NT2/D1 (cell line): Measurements from ENCODE around the gene PLCB1.

Experiments
- DNase-seq: peaks from one replicate; pipeline ENCODE4 v3.0.0-alpha.2; 2011; ENCODE audit warnings: low read depth, low spot score
- H3K27me3 ChIP-seq: 2 replicates; pipeline ENCODE4 v1.6.0; 2011; ENCODE audit warnings: mild to moderate bottlenecking; ENCODE audit not compliant: insufficient read length, insufficient read depth
- H3K36me3 ChIP-seq: 2 replicates; pipeline ENCODE4 v1.6.1; 2011; ENCODE audit warnings: mild to moderate bottlenecking, low read length, mixed read lengths; ENCODE audit not compliant: insufficient read depth, insufficient read length
- H3K4me1 ChIP-seq: 2 replicates; pipeline ENCODE4 v1.5.1; 2011; ENCODE audit not compliant: insufficient read depth, insufficient read length
- H3K4me3 ChIP-seq: 2 replicates; pipeline ENCODE4 v1.5.1; 2011; ENCODE audit warnings: low read depth; ENCODE audit not compliant: insufficient read length
- H3K9ac ChIP-seq: 2 replicates; pipeline ENCODE4 v1.6.0; 2011; ENCODE audit warnings: low read depth; ENCODE audit not compliant: insufficient read length
- H3K9me3 ChIP-seq: 2 replicates; pipeline ENCODE4 v1.5.1; 2011; ENCODE audit warnings: mild to moderate bottlenecking, low read length; ENCODE audit not compliant: insufficient read depth
- SUZ12 ChIP-seq: IDR thresholded peaks from 2 replicates; pipeline ENCODE4 v1.6.1; 2011; ENCODE audit not compliant: insufficient read length, insufficient read depth; ENCODE audit errors: extremely low read depth
- YY1 ChIP-seq: IDR thresholded peaks from 2 replicates; pipeline ENCODE4 v1.6.1; 2011; ENCODE audit not compliant: insufficient read length, insufficient read depth
- ZNF274 ChIP-seq: IDR thresholded peaks from 2 replicates; pipeline ENCODE4 v1.6.1; 2011; ENCODE audit warnings: mild to moderate bottlenecking, low read depth, low read length

Gene PLCB1

DNA sequence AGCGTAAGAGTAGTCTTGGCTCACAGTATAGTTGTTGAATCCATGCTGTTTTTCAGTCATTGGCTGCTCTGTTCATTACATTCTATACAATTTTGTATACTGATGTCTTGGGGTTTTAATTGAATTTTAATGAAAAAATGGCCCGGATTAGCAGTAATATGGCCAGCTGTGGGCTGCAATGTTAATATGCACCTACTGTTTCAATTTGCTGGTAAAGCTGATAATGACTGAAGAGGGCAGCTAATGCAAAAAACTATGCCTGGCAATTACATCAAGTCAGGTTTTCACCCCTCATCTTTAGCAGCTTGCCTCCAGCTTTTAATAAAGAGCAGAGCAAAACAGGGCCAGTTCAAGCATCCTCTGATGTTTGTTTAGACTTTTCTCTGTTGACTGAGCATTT lies 394.5 kb downstream of the PLCB1 start:
- Histone ChIP-seq H3K4me3 (no peak overlapping the region), H3K9me3 (no peaks in the 10 kb centered on the region), H3K9ac (no peak overlapping the region), H3K36me3 (no peaks in the 10 kb centered on the region), H3K27me3 (no peaks in the 10 kb centered on the region), H3K4me1 (no peaks in the 10 kb centered on the region)
- no peak for TF ChIP-seq SUZ12
- no peak for TF ChIP-seq ZNF274
- no peak for TF ChIP-seq YY1
- DNase-seq = no peak

DNA sequence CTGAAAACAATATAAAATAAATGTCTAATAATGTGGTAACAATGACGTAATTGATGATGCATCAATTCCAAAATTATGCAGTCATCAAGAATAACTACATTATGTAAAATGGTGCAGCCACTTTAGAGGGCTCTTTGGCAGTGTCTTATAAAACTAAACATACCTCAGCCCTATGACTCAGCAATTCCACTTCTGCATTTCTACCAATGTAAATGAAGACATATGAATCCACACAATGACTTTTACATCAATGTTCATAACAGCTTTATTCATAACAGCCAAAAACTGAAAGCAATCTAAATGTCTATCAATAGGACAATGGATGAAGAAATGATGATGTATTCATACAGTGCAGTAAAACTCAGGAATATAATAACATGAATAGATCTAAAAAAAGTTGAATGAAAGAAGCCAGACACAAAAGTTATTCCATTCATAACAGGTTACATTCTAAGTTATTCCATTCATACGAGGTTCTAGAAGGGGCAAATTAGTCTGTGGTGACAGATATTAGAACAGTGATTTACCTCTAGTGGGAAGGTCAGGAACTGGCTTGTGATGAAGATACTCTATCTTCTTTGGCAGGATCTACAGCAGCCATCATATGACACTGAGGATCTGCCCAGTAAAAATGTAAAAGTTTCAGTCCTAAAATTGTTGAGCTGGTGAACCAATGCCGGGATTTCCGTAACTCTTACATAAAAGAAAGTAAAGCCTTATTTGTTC lies 396.1 kb downstream of the PLCB1 start:
- no peak for TF ChIP-seq SUZ12
- no peak for TF ChIP-seq ZNF274
- TF ChIP-seq YY1 = no peak
- DNase-seq = no peak
- H3K4me1 ChIP-seq = no peaks in the 10 kb centered on the region
- H3K9me3 ChIP-seq = no peaks in the 10 kb centered on the region
- no peak overlapping the region for H3K9ac ChIP-seq
- H3K36me3 ChIP-seq = no peaks in the 10 kb centered on the region
- no peak overlapping the region for H3K4me3 ChIP-seq
- no peaks in the 10 kb centered on the region for H3K27me3 ChIP-seq

DNA sequence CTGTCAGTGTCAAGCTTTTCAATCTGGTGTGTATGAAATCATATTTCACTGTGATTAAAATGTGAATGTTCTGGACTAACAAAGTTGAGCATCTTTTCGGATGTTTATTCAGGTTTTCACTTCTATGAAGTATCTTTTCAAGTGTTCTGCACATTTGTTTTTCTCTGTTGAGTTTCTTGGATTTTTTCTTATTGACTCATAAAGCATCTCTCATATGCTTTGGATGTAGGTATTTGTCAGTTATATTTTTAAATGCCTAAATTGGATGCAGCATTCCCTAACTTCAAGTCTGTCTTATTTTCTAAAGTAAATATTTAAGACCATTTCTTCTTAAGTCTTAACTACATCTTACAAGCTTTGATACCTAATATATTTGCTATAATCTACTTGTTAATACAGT lies 398.0 kb downstream of the PLCB1 start:
- no peaks in the 10 kb centered on the region for H3K27me3 ChIP-seq
- no peak for DNase-seq
- no peak overlapping the region for H3K9ac ChIP-seq
- TF ChIP-seq YY1 = no peak
- TF ChIP-seq SUZ12 = no peak
- TF ChIP-seq ZNF274 = no peak
- no peaks in the 10 kb centered on the region for H3K36me3 ChIP-seq
- H3K4me3 ChIP-seq = no peak overlapping the region
- H3K9me3 ChIP-seq = no peaks in the 10 kb centered on the region
- H3K4me1 ChIP-seq = no peaks in the 10 kb centered on the region

DNA sequence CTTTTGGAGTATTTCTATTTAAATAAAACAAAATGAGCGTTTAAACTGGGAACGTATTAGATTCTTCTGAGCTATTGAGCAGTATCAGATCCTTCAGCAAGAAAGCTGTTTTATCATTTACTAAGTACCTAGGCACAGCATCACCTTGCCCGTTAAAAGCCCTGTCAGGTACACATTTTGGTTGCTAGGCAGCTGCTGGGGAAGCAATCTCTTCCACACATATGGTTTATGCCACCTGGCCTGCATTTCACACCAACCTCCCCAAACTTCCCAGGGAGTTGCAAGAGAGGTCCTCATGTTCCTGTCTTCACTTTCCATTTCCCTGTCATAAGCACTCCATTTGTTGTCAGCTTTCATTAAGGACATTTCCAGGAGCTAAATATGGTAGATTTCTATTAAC lies 400.1 kb downstream of the PLCB1 start:
- DNase-seq = no peak
- H3K9me3 ChIP-seq = no peaks in the 10 kb centered on the region
- no peak overlapping the region for H3K4me3 ChIP-seq
- H3K9ac ChIP-seq = no peak overlapping the region
- H3K4me1 ChIP-seq = no peaks in the 10 kb centered on the region
- no peaks in the 10 kb centered on the region for H3K36me3 ChIP-seq
- no peak for TF ChIP-seq SUZ12
- TF ChIP-seq YY1 = no peak
- TF ChIP-seq ZNF274 = no peak
- no peaks in the 10 kb centered on the region for H3K27me3 ChIP-seq

DNA sequence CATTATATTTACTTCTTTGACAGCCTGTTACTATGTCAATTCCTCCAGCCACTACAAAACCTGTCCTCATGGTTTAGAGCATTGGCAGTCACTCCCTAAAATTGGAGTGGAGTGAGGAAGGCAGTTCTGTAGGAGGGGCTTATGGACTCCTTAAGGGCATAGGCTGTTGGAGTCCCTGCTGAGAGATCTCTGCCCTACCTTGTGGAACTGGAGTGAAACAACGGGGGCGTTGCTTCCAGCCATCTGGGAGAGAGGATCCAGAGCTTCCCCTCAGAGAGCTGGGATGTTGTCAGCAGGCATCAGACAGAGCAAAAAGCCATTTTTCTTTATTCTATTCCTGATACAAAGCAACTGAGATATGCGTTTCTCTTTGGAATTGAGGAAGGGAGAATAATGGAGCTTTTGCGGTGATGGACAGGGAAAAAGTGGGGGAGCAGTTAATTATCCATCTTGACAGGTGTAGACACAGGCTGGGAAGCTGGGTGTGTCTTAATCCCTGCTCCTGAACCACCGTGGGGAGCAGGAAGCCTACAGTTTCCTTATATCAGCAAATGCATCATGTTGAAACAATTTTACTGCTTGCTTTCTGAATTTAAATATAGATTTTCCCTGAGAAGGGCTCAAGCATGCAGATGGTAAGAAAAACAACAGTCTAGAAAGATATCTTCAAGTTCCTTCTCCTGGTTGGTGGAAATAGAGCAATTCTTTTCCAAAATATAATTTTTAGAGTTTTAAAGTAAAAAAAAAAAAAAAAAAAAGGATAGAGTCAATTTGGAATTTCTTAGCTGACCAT lies 402.5 kb downstream of the PLCB1 start:
- H3K4me1 ChIP-seq = no peaks in the 10 kb centered on the region
- no peaks in the 10 kb centered on the region for H3K9me3 ChIP-seq
- H3K4me3 ChIP-seq = no peak overlapping the region
- no peak for DNase-seq
- H3K36me3 ChIP-seq = no peaks in the 10 kb centered on the region
- H3K27me3 ChIP-seq = no peaks in the 10 kb centered on the region
- no peak for TF ChIP-seq SUZ12
- no peak for TF ChIP-seq YY1
- TF ChIP-seq ZNF274 = no peak
- H3K9ac ChIP-seq = no peak overlapping the region

DNA sequence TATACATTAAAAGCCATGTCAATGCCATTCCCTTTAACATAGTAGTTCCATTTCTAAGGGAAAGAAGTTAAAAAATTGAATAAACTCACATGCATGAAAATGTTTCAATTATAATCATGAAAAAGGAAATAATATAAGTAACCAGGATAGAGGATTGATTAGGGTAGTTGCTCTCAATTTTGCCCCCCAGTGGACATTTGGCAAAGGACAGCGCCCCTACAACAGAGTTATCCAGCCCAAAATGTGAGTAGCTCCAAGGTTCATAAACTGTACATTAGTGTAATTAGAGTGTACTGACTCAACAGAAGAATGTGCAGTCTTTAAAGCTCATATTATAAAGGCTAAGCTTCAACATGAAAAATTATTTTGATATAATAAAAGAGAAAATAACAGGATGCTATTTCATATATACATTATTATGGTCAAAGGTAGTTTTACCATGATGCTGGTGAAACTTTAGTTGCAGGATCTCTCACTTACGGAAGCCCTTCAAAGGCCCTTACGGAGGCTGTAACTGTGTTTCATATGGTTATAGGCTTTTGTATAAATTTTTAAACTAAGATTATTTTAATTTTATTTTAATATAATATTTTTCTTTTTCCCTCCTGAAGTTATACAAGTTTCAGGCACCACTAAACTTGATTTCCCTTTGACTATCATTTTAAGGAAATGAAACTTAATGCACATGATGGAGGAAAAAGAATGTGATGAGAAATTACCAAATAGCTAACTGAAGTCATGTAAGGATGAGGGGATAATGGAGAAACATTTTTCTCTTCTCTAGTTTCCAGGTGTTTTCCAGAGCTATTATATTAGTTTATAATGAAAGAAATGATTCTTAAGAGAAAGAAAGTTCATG lies 403.6 kb downstream of the PLCB1 start:
- no peaks in the 10 kb centered on the region for H3K4me1 ChIP-seq
- H3K36me3 ChIP-seq = no peaks in the 10 kb centered on the region
- H3K9me3 ChIP-seq = no peaks in the 10 kb centered on the region
- TF ChIP-seq ZNF274 = no peak
- no peak for TF ChIP-seq SUZ12
- no peak for TF ChIP-seq YY1
- H3K27me3 ChIP-seq = no peaks in the 10 kb centered on the region
- no peak overlapping the region for H3K9ac ChIP-seq
- no peak overlapping the region for H3K4me3 ChIP-seq
- no peak for DNase-seq

DNA sequence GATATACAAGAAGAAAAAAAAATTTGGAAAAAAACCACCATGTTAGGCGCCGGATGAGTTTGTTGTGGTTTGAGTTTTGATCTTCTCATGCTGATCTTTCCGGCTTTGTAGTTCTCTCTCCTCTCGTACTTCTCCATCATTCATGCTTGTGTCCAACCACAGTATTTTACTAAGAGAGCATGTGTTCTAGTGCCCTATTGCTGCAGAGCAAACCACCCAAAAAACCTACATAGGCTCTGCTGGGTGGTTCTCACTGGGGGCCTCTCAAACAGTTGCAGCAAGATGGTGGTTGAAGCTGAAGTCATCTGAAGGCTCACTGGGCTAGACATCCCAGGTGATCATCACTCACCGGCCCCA lies 404.2 kb downstream of the PLCB1 start:
- Histone ChIP-seq H3K4me1 (no peaks in the 10 kb centered on the region), H3K4me3 (no peak overlapping the region), H3K9me3 (no peaks in the 10 kb centered on the region), H3K27me3 (no peaks in the 10 kb centered on the region), H3K36me3 (no peaks in the 10 kb centered on the region), H3K9ac (no peak overlapping the region)
- no peak for TF ChIP-seq ZNF274
- no peak for TF ChIP-seq YY1
- no peak for DNase-seq
